GM12864 (cell line): ENCODE results near the gene PSMB7.

ENCODE experiments used
- DNase-seq: peaks from one replicate; pipeline ENCODE4 v3.0.0-alpha.2; 2011; ENCODE audit warnings: low read depth
- H3K4me3 ChIP-seq: 2 replicates; pipeline ENCODE4 v1.5.1; 2011; ENCODE audit warnings: mild to moderate bottlenecking, low read depth, low read length, control low read depth
- TF ChIP-seq, protein P1 (sequence below): IDR thresholded peaks from 2 replicates; pipeline ENCODE4 v1.5.1; 2011; ENCODE audit warnings: low read depth, mild to moderate bottlenecking, moderate library complexity, low read length, control low read depth, inconsistent platforms; ENCODE audit errors: missing control alignments

The PSMB7 gene

DNA sequence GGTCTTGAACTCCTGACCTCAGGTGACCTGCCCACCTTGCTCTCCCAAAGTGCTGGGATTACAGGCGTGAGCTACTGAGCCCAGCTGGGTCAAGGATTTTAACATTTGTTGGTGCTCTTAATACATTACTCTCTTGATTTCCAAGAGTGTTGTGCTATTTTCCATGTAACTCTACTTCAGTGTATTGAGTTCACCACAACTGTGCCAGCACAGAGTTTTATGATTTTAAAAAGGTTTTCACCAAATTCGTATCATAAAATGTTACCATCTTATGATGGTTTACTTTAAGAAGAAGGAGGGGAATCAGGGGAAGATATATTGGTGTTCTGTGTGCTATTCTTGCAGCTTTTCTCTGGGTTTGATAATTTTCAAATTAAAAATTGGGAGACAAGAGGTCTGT, 28.4 kb upstream of the PSMB7 start:
- TF ChIP-seq, protein P1, sequence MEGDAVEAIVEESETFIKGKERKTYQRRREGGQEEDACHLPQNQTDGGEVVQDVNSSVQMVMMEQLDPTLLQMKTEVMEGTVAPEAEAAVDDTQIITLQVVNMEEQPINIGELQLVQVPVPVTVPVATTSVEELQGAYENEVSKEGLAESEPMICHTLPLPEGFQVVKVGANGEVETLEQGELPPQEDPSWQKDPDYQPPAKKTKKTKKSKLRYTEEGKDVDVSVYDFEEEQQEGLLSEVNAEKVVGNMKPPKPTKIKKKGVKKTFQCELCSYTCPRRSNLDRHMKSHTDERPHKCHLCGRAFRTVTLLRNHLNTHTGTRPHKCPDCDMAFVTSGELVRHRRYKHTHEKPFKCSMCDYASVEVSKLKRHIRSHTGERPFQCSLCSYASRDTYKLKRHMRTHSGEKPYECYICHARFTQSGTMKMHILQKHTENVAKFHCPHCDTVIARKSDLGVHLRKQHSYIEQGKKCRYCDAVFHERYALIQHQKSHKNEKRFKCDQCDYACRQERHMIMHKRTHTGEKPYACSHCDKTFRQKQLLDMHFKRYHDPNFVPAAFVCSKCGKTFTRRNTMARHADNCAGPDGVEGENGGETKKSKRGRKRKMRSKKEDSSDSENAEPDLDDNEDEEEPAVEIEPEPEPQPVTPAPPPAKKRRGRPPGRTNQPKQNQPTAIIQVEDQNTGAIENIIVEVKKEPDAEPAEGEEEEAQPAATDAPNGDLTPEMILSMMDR = no peak
- DNase-seq = no peak
- no peak overlapping the region for H3K4me3 ChIP-seq

- no peak overlapping the region for H3K4me3 ChIP-seq
- no peak for DNase-seq
- TF ChIP-seq, protein P1 = no peak
These were observed 27.6 kb upstream of the PSMB7 start for GRCh38 chr9:124442826-124443225.

- H3K4me3 ChIP-seq = no peak overlapping the region
- TF ChIP-seq, protein P1 = no peak
- no peak for DNase-seq
These were observed 27.1 kb upstream of the PSMB7 start for GRCh38 chr9:124442379-124442778.

DNA sequence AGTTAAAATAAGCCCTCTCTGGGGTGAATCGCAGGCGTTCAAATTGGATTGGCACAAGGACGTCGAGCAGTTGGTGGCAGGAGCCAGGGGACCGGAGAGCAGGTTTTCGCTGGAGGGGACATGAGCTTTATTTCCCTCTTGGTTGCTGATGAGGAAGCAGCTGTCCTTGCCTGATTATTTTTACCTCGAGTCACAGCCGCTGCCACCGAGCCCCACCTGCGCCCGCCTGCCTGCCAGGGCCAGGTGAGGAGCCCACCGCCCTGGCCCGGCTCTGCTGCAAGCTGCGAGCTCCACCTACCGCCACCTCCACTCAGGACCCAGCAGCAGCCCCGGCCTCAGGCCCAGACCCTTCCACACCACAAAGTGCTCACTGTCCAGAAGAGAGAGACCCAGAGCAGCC, 26.0 kb upstream of the PSMB7 start:
- DNase-seq = no peak

DNA sequence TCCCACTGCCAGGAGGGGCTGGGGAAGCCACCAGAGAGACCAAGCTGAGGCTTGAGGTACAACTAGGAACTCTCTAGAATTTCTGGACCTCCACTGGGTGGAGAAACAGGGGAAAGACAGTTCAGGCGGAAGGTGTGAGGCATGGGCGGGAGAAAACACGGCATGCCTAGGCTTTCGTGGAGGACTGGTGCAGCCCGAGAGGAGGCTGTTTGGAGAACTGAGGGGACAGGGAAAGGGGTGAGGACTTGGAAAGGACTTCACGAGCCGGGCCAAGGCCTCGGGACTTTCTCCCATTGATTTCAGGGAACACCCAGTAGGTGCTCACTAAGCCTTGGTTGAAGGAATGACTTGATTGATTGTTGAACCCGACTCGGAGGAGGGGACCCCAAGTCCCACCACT, 25.5 kb upstream of the PSMB7 start:
- TF ChIP-seq, protein P1 = no peak
- no peak for DNase-seq
- no peak overlapping the region for H3K4me3 ChIP-seq

More for the DNA sequence above, 26.0 kb upstream of the PSMB7 start:
- no peak overlapping the region for H3K4me3 ChIP-seq
- TF ChIP-seq, protein P1 = no peak

DNA sequence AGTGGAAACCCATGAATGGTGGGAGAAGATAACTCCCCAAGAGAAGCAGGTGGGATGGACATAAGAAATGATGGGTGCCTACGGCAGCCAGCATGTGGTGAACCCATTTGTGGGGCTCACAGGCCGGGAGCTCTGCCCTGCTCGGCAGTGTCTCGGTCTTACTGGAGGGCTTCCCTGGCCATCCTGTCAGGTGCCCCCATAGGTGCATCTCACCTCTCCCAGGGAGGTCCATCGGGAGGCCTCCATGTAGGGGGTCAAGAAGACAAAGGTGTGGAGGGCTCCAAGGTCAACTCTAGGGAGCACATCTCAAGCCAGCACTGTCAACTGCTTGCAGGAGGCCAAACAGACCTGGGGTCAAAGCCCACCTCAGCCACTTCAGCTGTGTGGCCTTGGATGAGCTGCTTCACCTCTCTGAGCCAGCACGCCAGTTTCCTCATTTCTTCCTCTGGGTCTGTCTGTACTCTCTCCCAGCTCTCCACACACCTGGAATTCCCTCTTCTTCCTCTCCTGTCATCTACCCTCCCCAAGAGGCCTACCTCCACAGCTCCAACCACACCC, 24.5 kb upstream of the PSMB7 start:
- no peak for DNase-seq
- H3K4me3 ChIP-seq = no peak overlapping the region
- TF ChIP-seq, protein P1 = no peak

GRCh38 chr9:124439086-124439485, 23.8 kb upstream of the PSMB7 start:
- H3K4me3 ChIP-seq = no peak overlapping the region
- TF ChIP-seq, protein P1 = no peak
- DNase-seq = no peak
